ENCODE data around the gene FLOT2. TPM values are rescaled to one million over a fixed set of nuclear protein-coding genes. Genes with fewer than 3 reads are reported as not detected.
A peak's percentile ranks its signal among the peaks of the same experiment; 100 is the strongest.
"Not testable (repeated sequence)": the region's sequence is repeated elsewhere in the genome, so short reads cannot be mapped to it uniquely, and the experiment has no call there.

FLOT2 gene
- total and polyA plus RNA-seq, 5 donors from 2014 or later = 167 to 345 (median 299) TPM

- H3K4me1 ChIP-seq (ENCODE audit: control insufficient read depth, insufficient read depth, low read length, poor library complexity, severe bottlenecking) = peaks cover 5% of the 10 kb centered on the region
- peaks cover 61% of the 10 kb centered on the region for H3K36me3 ChIP-seq (ENCODE audit: control insufficient read depth, insufficient read depth, low read length)
- H3K4me1 Mint-ChIP-seq = peaks cover 0 to 14% (median 8%) of the 10 kb centered on the region in 4 donors
- no peaks in the 10 kb centered on the region for H3K9me3 ChIP-seq (ENCODE audit: control insufficient read depth in 2 of 2, low read length in 2 of 2)
- H3K36me3 Mint-ChIP-seq = peaks cover 41% of the 10 kb centered on the region
- no peak overlapping the region for H3K27ac ChIP-seq (ENCODE audit: insufficient read depth, low read length, poor library complexity, severe bottlenecking)
- no peak for DNase-seq
- no peaks in the 10 kb centered on the region for H3K9me3 Mint-ChIP-seq
- H3K27me3 ChIP-seq (ENCODE audit: control insufficient read depth, insufficient read depth, low read length) = no peaks in the 10 kb centered on the region
- no peak overlapping the region for H3K4me3 Mint-ChIP-seq
- H3K4me3 ChIP-seq (ENCODE audit: low read depth, low read length) = no peak overlapping the region
- peaks cover 3% of the 10 kb centered on the region for H3K27me3 Mint-ChIP-seq
- peak overlapping the region in 2 of 3 donors; percentile 1 to 58 for H3K27ac Mint-ChIP-seq
- ATAC-seq (ENCODE audit: low read depth in 2 of 2) = no peak
These were observed 9.3 kb upstream of the FLOT2 start for GRCh38 chr17:28906706-28907438.

- H3K36me3 Mint-ChIP-seq = peaks cover 39% of the 10 kb centered on the region
- H3K27me3 Mint-ChIP-seq = peaks cover 4% of the 10 kb centered on the region
- H3K4me3 Mint-ChIP-seq = no peak overlapping the region
- H3K4me3 ChIP-seq (ENCODE audit: low read depth, low read length) = no peak overlapping the region
- peaks cover 11% of the 10 kb centered on the region for H3K4me1 ChIP-seq (ENCODE audit: control insufficient read depth, insufficient read depth, low read length, poor library complexity, severe bottlenecking)
- peaks cover 55% of the 10 kb centered on the region for H3K36me3 ChIP-seq (ENCODE audit: control insufficient read depth, insufficient read depth, low read length)
- no peak overlapping the region for H3K27ac ChIP-seq (ENCODE audit: insufficient read depth, low read length, poor library complexity, severe bottlenecking)
- ATAC-seq (ENCODE audit: low read depth in 2 of 2) (no peak), DNase-seq (no peak)
- no peaks in the 10 kb centered on the region for H3K9me3 ChIP-seq (ENCODE audit: control insufficient read depth in 2 of 2, low read length in 2 of 2)
- peak overlapping the region in 2 of 3 donors; percentile 1 to 58 for H3K27ac Mint-ChIP-seq
- H3K9me3 Mint-ChIP-seq = no peaks in the 10 kb centered on the region
- H3K4me1 Mint-ChIP-seq = peaks cover 0 to 20% (median 12%) of the 10 kb centered on the region in 4 donors
- H3K27me3 ChIP-seq (ENCODE audit: control insufficient read depth, insufficient read depth, low read length) = no peaks in the 10 kb centered on the region
These were observed 8.7 kb upstream of the FLOT2 start for GRCh38 chr17:28906276-28906675.

GRCh38 chr17:28904800-28905199 is 7.3 kb upstream of the FLOT2 start:
- peak overlapping the region in 1 of 4 donors; percentile 16 for H3K4me3 Mint-ChIP-seq
- peaks cover 32% of the 10 kb centered on the region for H3K36me3 Mint-ChIP-seq
- Histone ChIP-seq H3K9me3 (ENCODE audit: control insufficient read depth in 2 of 2, low read length in 2 of 2) (no peaks in the 10 kb centered on the region), H3K36me3 (ENCODE audit: control insufficient read depth, insufficient read depth, low read length) (peaks cover 40% of the 10 kb centered on the region), H3K4me1 (ENCODE audit: control insufficient read depth, insufficient read depth, low read length, poor library complexity, severe bottlenecking) (peaks cover 20% of the 10 kb centered on the region), H3K4me3 (ENCODE audit: low read depth, low read length) (no peak overlapping the region), H3K27ac (ENCODE audit: insufficient read depth, low read length, poor library complexity, severe bottlenecking) (no peak overlapping the region), H3K27me3 (ENCODE audit: control insufficient read depth, insufficient read depth, low read length) (no peaks in the 10 kb centered on the region)
- H3K9me3 Mint-ChIP-seq = no peaks in the 10 kb centered on the region
- no peak for DNase-seq
- no peak for ATAC-seq (ENCODE audit: low read depth in 2 of 2)
- peak overlapping the region; percentile 4 to 83 (median 29) for H3K27ac Mint-ChIP-seq
- H3K27me3 Mint-ChIP-seq = peaks cover 4% of the 10 kb centered on the region
- H3K4me1 Mint-ChIP-seq = peaks cover 0 to 29% (median 19%) of the 10 kb centered on the region in 4 donors

- not testable (repeated sequence) for H3K9me3 ChIP-seq (ENCODE audit: control insufficient read depth in 2 of 2, low read length in 2 of 2); ATAC-seq (ENCODE audit: low read depth in 2 of 2); DNase-seq; H3K27me3 ChIP-seq (ENCODE audit: control insufficient read depth, insufficient read depth, low read length); H3K27me3 Mint-ChIP-seq; H3K9me3 Mint-ChIP-seq
- Histone ChIP-seq H3K36me3 (ENCODE audit: control insufficient read depth, insufficient read depth, low read length) (peaks cover 29% of the 10 kb centered on the region), H3K27ac (ENCODE audit: insufficient read depth, low read length, poor library complexity, severe bottlenecking) (peak overlapping the region; percentile 67), H3K4me1 (ENCODE audit: control insufficient read depth, insufficient read depth, low read length, poor library complexity, severe bottlenecking) (peaks cover 23% of the 10 kb centered on the region), H3K4me3 (ENCODE audit: low read depth, low read length) (peak overlapping the region; percentile 37)
- Mint-ChIP-seq H3K36me3 (peaks cover 30% of the 10 kb centered on the region), H3K4me3 (peak overlapping the region; percentile 35 to 91 (median 83)), H3K4me1 (peaks cover 6 to 40% (median 26%) of the 10 kb centered on the region in 4 donors), H3K27ac (peak overlapping the region; percentile 83 to 89 (median 88))
These were observed 6.0 kb upstream of the FLOT2 start for GRCh38 chr17:28903546-28903841.

GRCh38 chr17:28902819-28903545 is 5.4 kb upstream of the FLOT2 start, which contains the start of gene DHRS13:
TSS of gene DHRS13 (minus strand) at chr17:28903079. CDS start at chr17:28902944, 135 bp downstream.
- no peaks in the 10 kb centered on the region for H3K9me3 Mint-ChIP-seq
- no peaks in the 10 kb centered on the region for H3K9me3 ChIP-seq (ENCODE audit: control insufficient read depth in 2 of 2, low read length in 2 of 2)
- peaks cover 4% of the 10 kb centered on the region for H3K27me3 Mint-ChIP-seq
- peaks cover 6 to 44% (median 28%) of the 10 kb centered on the region in 4 donors for H3K4me1 Mint-ChIP-seq
- peaks cover 24% of the 10 kb centered on the region for H3K36me3 ChIP-seq (ENCODE audit: control insufficient read depth, insufficient read depth, low read length)
- peak; percentile 88 to 97 (median 95) for DNase-seq
- H3K27ac ChIP-seq (ENCODE audit: insufficient read depth, low read length, poor library complexity, severe bottlenecking) = peak within 1 kb of the TSS; percentile 85
- H3K4me1 ChIP-seq (ENCODE audit: control insufficient read depth, insufficient read depth, low read length, poor library complexity, severe bottlenecking) = peaks cover 28% of the 10 kb centered on the region
- H3K4me3 Mint-ChIP-seq = peak within 1 kb of the TSS; percentile 90 to 98 (median 91)
- peak within 1 kb of the TSS; percentile 91 to 98 (median 91) for H3K27ac Mint-ChIP-seq
- peak within 1 kb of the TSS; percentile 91 for H3K4me3 ChIP-seq (ENCODE audit: low read depth, low read length)
- peak; percentile 90 to 92 for ATAC-seq (ENCODE audit: low read depth in 2 of 2)
- H3K27me3 ChIP-seq (ENCODE audit: control insufficient read depth, insufficient read depth, low read length) = no peaks in the 10 kb centered on the region
- H3K36me3 Mint-ChIP-seq = peaks cover 30% of the 10 kb centered on the region

- H3K27ac ChIP-seq (ENCODE audit: insufficient read depth, low read length, poor library complexity, severe bottlenecking) = peak overlapping the region; percentile 85
- peak; percentile 19 to 29 for ATAC-seq (ENCODE audit: low read depth in 2 of 2)
- Mint-ChIP-seq H3K4me1 (peaks cover 6 to 48% (median 30%) of the 10 kb centered on the region in 4 donors), H3K4me3 (peak overlapping the region; percentile 90 to 98 (median 91)), H3K27ac (peak overlapping the region; percentile 91 to 98 (median 91)), H3K9me3 (no peaks in the 10 kb centered on the region), H3K36me3 (peaks cover 23% of the 10 kb centered on the region), H3K27me3 (peaks cover 4% of the 10 kb centered on the region)
- peak overlapping the region; percentile 91 for H3K4me3 ChIP-seq (ENCODE audit: low read depth, low read length)
- peaks cover 15% of the 10 kb centered on the region for H3K36me3 ChIP-seq (ENCODE audit: control insufficient read depth, insufficient read depth, low read length)
- H3K27me3 ChIP-seq (ENCODE audit: control insufficient read depth, insufficient read depth, low read length) = no peaks in the 10 kb centered on the region
- no peaks in the 10 kb centered on the region for H3K9me3 ChIP-seq (ENCODE audit: control insufficient read depth in 2 of 2, low read length in 2 of 2)
- peak; percentile 30 to 69 (median 52) for DNase-seq
- peaks cover 32% of the 10 kb centered on the region for H3K4me1 ChIP-seq (ENCODE audit: control insufficient read depth, insufficient read depth, low read length, poor library complexity, severe bottlenecking)
These were observed 4.6 kb upstream of the FLOT2 start for GRCh38 chr17:28901866-28902818.

All from CD4-positive, CD25-positive, alpha-beta regulatory T cell (primary cell).